ENCODE results near the gene PRR19. TPM values are rescaled to one million over a fixed set of nuclear protein-coding genes. Genes with fewer than 3 reads are reported as not detected.
A peak's percentile ranks its signal among the peaks of the same experiment; 100 is the strongest.

PRR19 gene
- total and polyA plus RNA-seq, 10 of the 15 experiments (the other 5 are each of a cell fraction or from before 2014, with no cell fraction given): 0.09 to 1.7 (median 0.73) TPM; not detected in 1

DNA sequence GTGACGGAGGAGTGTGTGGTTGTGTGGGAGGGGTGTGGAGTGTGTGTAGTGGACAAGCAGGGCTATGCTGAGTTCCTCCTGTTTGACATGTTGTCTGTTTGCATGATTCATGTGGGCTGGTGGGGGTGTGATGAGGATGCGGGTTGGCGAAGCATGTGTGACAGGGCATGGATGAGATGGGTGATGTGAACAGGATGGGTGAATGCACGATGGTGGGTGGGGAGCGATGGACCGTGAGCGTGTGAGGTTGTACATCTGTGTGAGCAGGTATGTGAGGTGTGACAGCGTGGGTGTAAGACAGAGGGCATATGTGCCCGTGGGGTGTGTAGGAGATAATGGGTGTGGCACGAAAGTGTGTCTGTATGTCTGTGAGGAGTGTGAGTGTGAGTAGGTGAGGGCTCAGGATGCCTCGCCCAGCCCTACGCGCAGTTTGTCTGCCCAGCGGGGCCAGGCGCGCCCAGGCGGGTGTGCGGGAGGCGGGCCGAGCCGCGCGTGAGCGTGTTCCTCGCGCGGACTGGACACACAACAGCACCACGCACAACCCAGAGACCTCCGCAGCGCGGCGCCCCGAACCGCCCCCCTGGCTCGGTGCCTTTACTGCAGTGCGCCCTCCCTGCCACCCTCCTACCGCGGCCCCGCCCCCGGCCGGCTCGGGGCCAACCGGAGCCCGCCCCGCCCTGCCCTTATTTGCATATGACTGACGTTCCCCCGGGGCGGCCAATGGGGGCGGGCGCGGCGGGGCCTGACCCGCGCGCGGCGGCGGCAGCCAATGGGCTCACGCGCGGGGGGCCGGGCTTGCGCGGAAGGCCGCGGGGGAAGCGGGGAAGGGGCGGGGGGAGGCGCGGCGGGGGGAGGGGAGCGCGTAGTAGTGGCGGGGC, 18.5 kb upstream of the PRR19 start (continued):
- no peak for TF ChIP-seq STAT1 (conservative IDR thresholded peaks at IDR 0.05)
- TF ChIP-seq DPF2 (IDR thresholded peaks at IDR 0.05): peak; percentile 82
- no peak for TF ChIP-seq ZBTB11 (CRISPR knock-in tag; IDR thresholded peaks at IDR 0.05)
- no peak for TF ChIP-seq PML (IDR thresholded peaks at IDR 0.05; ENCODE audit: low read length)

DNA sequence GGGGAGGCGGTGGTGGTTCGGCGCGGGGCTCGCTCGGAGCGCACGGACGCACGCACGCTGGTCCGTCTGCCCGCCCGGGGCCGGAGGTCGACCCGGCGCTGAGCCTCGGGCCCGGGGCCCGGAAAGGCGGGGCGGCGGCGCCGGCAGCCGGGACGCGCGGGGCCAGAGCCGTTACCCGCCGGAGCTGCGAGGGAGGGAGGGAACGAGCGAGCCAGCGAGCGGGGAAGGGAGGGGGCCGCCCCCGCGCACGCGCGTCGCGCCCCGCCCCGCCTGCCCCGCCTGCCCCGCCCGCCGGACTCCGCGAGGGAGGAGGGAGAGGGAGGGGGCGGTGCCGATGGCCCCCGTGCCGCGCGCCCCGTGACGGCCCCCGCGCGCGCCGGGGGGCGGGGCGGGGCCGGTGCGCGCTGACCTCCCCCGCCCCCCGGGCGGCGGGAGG, 17.8 kb upstream of the PRR19 start:
- 0% methylated on average over 10 of the region's 76 CpGs for WGBS (ENCODE audit: insufficient coverage, insufficient replicate concordance, low lambda C conversion rate, missing lambda C conversion rate)
- Histone ChIP-seq H3K4me1 (ENCODE audit: control insufficient read depth, insufficient read depth, low read length) (peaks cover 44% of the 10 kb centered on the region), H4K20me1 (ENCODE audit: control insufficient read depth, insufficient read depth) (no peaks in the 10 kb centered on the region; the same call in 1 of the 2 replicates), H2AFZ (ENCODE audit: control insufficient read depth, low read depth, low read length) (0 out of 2 replicates have a peak overlapping the region, but pooled peaks have one; percentile 30), H3K4me3 (no peak overlapping the region; the same call in 1 of the 2 replicates), H3K79me2 (ENCODE audit: control insufficient read depth, insufficient read depth, low read length) (peaks cover 35% of the 10 kb centered on the region), H3K27ac (ENCODE audit: control insufficient read depth, insufficient read depth) (peak overlapping the region; percentile 78), H3K9me3 (replicated peaks; ENCODE audit: control insufficient read depth, insufficient read depth, low read length) (no peaks in the 10 kb centered on the region), H3K4me2 (ENCODE audit: control insufficient read depth, insufficient read depth) (no peak overlapping the region), H3K9ac (ENCODE audit: control insufficient read depth, insufficient read depth, low read length) (peak overlapping the region; percentile 40; the same call in 1 of the 2 replicates), H3K27me3 (replicated peaks in 1 of 2; ENCODE audit: control insufficient read depth in 2 of 2, insufficient read depth in 2 of 2, low read length in 1 of 2) (no peaks in the 10 kb centered on the region), H3K36me3 (ENCODE audit: control insufficient read depth in 2 of 2, insufficient read depth in 2 of 2, low read length in 1 of 2) (peaks cover 9% of the 10 kb centered on the region in 2 experiments)
- no TSS peak for BruUV-seq (replicated peaks)
- POLR2A ChIA-PET: interaction anchor here (0.5 to 1.6 kb wide), 4 partner anchors 14 to 1020 kb away, joined by 3 to 6 read pairs (median 5); partner anchors contain the start of gene HNRNPUL1
- no peak for ATAC-seq
- SMC1A ChIA-PET (ENCODE audit: uncharacterized antibody, unreplicated experiment): no interaction called here
- RAD21 ChIA-PET (ENCODE audit: unreplicated experiment): interaction anchor here (1.0 to 1.4 kb wide), 2 partner anchors 41 to 154 kb away, joined by 3 to 5 read pairs; no protein-coding TSS in a partner anchor
- FAIRE-seq: no peak
- CTCF ChIA-PET: interaction anchor here (0.9 to 1.6 kb wide), 2 partner anchors 12 to 38 kb away, joined by 3 to 7 read pairs; no protein-coding TSS in a partner anchor
- in situ Hi-C loops (cut with MboI): no loop called here
- intact Hi-C loops (cut with micrococcal nuclease; ENCODE audit: unreplicated experiment): loop anchor here (5.0 kb wide), 3 partner anchors 87 to 177 kb away; partner anchors contain the start of gene POU2F2
- DNase-seq (ENCODE audit: low read depth, low spot score): no peak
- TF ChIP-seq SREBF1 (IDR thresholded peaks at IDR 0.05; ENCODE audit: low read length): no peak
- no peak for TF ChIP-seq ZBED1 (IDR thresholded peaks at IDR 0.05; ENCODE audit: borderline replicate concordance)
- TF ChIP-seq, protein P1, sequence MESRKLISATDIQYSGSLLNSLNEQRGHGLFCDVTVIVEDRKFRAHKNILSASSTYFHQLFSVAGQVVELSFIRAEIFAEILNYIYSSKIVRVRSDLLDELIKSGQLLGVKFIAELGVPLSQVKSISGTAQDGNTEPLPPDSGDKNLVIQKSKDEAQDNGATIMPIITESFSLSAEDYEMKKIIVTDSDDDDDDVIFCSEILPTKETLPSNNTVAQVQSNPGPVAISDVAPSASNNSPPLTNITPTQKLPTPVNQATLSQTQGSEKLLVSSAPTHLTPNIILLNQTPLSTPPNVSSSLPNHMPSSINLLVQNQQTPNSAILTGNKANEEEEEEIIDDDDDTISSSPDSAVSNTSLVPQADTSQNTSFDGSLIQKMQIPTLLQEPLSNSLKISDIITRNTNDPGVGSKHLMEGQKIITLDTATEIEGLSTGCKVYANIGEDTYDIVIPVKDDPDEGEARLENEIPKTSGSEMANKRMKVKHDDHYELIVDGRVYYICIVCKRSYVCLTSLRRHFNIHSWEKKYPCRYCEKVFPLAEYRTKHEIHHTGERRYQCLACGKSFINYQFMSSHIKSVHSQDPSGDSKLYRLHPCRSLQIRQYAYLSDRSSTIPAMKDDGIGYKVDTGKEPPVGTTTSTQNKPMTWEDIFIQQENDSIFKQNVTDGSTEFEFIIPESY (IDR thresholded peaks at IDR 0.05): no peak
- TF ChIP-seq POLR2AphosphoS5 (IDR thresholded peaks at IDR 0.05; ENCODE audit: low read length): no peak
- no peak for TF ChIP-seq TARDBP (IDR thresholded peaks at IDR 0.05; ENCODE audit: borderline replicate concordance)
- no peak for TF ChIP-seq GABPA (IDR thresholded peaks at IDR 0.05; ENCODE audit: low read depth)
- TF ChIP-seq BCLAF1 (IDR thresholded peaks at IDR 0.05): no peak
- TF ChIP-seq NBN (IDR thresholded peaks at IDR 0.05): no peak
- no peak for TF ChIP-seq STAT3 (IDR thresholded peaks at IDR 0.05; ENCODE audit: low read depth, low read length)
- TF ChIP-seq RUNX3 (IDR thresholded peaks at IDR 0.05; ENCODE audit: low read length): no peak
- no peak for TF ChIP-seq STAT1 (conservative IDR thresholded peaks at IDR 0.05)

Data from GM12878 (cell line).